Activated CD4-positive, CD25-positive, alpha-beta regulatory T cell treated with anti-CD3 and anti-CD28 coated beads, Interleukin-2, amount 50 U/mL, for 72 hours (primary cell): Measurements from ENCODE around the gene HABP4.
A peak's percentile ranks its signal among the peaks of the same experiment; 100 is the strongest.

Experiments used
- DNase-seq: peaks from one replicate; pipeline ENCODE4 v3.0.0; 2021

HABP4 gene, protein sequence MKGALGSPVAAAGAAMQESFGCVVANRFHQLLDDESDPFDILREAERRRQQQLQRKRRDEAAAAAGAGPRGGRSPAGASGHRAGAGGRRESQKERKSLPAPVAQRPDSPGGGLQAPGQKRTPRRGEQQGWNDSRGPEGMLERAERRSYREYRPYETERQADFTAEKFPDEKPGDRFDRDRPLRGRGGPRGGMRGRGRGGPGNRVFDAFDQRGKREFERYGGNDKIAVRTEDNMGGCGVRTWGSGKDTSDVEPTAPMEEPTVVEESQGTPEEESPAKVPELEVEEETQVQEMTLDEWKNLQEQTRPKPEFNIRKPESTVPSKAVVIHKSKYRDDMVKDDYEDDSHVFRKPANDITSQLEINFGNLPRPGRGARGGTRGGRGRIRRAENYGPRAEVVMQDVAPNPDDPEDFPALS

DNA sequence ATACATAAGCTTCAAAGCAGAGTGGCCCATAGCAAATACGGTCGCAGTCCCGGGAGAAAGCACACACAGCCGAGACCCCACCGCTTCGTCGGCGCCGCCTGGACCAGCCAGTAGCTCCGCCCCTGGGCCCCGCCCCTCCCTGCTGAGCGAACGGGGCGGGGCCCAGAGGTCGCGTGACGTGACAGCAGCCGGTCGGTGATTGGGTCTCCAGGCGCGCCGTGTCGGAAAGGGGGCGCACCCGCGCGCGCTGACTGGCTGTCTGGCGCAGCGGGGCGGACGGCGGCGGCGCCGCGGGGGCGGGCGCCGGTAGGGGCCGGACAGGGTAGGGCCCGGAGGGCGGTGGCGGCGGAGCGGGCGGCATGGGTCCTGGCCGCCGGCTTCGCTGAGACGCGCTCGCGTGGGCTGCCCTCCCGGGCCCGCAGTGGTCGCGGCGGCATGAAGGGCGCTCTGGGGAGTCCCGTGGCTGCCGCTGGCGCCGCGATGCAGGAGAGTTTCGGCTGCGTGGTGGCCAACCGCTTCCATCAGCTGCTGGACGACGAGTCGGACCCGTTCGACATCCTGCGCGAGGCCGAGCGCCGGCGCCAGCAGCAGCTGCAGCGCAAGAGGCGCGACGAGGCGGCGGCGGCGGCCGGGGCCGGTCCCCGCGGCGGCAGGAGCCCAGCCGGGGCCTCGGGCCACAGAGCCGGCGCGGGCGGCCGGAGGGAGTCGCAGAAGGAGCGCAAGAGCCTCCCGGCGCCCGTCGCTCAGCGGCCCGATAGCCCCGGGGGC lies at the start of gene HABP4:
TSS of gene HABP4 (plus strand) at position 325 of the 768 bp plus-strand sequence. CDS start at position 436, 111 bp downstream.
- DNase-seq: peak; percentile 97

DNA sequence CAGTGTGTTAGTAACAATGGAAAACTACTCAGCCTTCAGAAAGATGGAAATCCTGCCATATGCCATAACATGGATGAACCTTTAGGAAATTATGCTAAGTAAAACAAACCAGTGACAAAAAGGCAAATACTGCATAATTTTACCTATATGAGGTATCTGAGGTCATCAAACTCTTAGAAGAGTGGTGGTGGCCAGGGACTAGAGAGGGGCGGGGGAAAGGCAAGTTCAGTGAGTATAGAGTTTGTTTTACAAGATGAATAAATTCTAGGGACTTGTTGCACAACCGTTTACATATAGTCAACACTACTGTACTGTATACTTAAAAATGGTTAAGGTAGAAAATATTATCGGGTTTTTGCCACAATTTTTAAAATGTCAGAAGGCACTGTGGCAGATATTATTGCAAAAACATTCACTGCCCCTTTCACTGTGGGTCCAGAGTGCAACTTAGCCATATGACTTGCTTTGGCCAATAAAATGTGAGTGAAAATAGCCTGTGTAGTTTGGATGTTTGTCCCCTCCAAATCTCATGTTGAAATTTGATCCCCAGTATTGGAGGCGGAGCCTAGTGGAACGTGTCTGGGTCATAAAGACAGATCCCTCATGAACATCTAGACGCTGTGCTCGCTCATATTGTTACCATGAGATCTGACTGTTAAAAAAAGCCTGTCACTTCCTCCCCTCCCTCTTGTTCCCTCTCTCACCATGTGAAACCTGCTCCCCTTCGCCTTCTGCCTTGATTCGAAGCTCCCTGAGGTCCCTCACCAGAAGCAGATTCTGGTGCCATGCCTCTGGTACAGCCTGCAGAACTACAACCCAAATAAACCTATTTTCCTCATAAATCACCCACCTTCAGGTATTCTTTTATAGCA lies 41.3 kb upstream of the HABP4 start:
- DNase-seq: no peak

DNA sequence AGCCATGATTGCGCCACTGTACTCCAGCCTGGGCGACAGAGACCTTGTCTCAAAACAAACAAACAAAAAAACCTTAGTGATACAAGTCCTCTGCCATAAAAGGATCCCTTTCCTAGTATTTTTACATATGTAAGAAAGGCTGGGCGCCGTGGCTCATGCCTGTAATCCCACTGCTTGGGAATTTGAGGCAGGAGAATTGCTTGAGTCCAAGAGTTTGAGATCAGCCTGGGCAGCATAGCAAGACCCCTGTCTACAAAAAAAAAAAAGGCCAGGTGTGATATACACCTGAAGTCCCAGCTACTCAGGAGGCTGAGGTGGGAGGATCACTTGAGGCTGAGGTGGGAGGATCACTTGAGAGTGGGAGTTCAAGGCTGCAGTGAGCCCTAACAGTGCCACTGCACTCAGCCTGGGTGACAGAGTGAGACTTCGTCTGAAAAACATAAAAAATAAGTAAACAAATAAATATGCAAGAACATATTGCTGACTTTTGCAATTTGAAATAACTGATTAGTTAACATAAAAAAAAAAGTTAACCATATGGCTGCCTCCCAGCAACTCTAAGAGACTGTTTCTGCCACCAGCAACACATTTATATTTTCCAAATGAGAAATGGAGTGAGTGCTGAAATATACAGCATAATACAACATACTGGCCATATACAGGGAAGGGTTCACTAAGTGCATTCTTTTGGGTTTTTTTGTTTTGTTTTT lies 38.7 kb upstream of the HABP4 start:
- no peak for DNase-seq

DNA sequence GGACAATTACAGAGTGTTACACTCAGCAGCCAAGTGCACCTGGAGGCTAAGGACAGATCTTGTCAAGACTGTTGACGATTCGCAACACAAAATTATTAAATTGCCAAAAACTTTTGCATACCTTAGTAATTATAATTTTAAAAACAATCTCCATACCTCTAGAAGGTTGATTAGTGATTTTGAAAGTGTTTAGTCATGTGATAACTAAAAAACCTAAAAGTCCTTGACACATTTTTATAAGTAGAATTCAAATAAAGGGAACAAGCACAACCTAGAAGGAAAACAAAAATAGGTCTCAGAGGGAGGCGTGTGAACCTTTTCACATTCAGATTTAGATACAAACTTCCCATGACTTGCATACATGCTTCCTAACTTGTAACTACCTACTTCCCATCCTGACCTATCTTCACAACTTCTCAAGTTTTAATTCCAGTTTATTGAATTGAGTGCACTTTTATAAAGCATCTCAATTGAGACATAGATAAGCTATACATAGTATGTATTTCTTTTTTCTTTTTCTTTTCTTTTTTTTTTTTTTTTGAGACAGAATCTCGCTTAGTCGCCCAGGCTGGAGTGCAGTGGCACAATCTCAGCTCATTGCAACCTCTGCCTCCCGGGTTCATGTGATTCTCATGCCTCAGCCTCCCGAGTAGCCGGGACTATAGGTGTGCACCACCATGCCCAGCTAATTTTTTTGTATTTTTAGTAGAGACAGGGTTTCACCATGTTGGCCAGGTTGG lies 37.6 kb upstream of the HABP4 start:
- no peak for DNase-seq

DNA sequence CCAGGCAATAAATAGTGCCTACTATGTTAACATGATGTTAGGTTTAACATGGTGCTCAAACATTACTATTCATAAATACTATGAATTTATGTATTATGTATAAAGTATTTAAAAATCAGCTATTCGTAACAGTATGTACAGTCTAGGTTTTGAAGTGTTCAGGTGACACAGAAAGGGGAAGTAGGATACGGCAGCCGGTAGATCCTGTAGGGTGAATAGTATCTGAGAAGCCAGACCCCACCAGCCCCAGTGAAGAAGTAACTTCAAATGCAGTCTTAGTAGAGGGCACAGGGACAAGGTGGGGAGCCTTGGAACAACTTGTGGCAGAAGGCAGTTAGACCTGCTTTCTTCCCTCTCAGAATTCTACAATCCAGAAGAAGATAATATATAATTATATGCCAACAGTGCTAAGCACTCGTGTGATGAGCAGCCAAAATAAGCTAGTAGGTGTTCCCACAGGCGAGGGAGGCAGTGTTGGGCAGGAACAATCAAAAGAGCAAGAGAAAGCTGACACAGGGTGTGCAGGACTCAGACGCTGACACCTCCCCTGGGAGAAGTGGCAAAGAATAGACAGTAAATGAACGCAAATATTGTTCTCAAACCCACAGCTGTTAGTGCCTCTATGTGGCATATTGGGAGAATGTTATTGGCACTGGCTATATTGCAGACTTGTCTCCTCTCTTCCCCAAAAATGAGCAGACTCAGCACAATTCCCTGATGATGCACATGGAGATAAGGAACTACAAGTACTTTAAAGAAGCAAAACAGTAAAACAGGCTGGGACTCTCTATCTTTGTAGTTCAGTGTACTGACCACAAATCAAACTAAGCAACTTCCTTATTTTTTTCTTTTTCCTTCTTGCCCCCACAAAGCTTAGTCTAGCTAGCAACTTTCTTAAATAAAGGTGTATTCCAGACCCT lies 36.4 kb upstream of the HABP4 start:
- DNase-seq: no peak

DNA sequence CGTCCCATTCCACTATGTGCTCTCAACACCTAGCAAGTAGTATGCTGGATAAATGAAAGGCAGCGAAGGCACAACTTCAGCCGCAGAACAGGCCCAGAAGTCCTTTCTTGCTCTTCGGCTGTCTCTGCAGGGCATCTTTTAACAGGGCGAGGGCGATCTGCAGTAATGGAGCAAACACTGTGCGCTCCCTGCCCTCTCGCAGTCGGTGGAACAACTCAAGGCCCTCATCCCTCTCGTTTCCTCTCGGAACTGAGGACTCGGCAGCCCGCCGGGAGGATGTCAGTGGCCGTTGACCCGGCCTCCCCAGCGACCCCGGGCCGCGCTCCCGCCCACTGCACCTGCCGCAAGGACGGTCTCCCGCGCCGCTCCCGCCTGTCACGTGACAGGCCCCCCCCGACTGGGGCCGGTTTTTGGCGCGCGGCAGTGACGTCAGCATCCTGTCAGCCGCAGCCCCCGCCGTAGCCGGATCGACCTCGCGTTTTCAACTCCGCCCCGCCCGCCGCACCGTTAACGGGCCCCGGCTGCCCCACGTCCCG lies 32.9 kb upstream of the HABP4 start:
- peak; percentile 88 for DNase-seq

DNA sequence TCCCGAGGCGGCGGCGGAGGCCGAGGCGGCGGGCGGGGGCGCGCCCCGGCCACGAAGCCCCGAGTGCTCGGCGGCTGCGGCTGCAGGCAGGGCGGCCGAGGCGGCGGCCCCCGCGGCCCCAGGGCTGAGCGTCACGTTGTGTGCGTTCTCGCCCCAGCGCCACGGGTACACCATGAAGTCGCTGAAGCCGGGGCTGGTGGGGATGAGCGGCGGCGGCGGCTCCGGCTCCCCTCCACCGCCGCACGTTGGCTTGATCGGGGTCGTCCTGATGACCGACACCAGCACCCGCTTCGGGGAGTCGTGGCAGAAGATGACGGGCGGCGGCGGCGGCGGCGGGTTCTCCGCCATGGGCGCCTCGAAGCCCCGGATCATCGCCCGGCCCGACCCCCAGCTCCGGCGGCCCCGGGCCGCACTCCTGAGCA lies 32.3 kb upstream of the HABP4 start:
- DNase-seq: no peak

DNA sequence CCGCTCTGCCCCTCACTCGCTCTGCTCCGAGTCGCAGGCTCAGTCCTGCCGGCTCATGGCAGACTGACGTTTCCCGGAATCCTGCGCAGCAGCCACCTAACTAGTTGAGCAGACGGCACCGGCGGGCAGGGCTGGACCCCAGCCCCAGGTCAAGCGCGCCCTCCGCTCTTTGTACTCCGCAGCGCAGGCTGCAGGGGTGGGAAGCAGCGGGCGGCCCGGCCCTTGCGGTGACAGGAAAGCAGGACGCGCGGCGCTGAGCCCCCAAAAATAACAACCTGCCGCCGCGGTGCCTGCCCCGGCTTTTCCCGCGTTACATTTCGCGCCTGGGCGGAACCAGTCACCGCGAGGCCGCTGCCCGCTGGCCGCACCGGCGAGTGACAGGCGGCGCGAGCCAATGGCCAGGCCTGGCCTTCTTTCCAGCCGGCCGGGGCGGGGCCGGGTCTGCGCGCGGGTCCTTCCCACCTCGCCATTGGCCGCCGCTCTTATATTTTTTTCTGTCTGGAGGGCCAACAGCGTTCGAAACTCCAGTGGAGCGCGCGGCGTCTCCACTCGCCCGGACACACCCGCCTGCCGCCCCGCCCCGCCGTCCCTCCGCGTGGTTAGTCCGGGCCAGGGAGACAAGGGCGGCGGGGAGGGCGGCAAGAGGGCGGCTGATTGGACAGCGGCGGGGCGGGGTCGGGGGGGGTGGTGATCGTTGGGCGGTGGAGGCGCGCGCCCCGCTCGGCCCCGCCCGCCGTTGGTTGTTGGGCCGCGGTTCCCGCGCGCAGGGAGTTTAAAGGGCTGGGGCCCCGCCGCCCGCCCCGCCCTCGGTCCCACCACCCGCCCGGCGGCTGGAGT lies 31.7 kb upstream of the HABP4 start, which contains the start of gene ZNF367:
TSS of gene ZNF367 (minus strand) at position 288 of the 837 bp plus-strand sequence. CDS start 338 bp downstream, outside the sequence.
- peak; percentile 92 for DNase-seq

DNA sequence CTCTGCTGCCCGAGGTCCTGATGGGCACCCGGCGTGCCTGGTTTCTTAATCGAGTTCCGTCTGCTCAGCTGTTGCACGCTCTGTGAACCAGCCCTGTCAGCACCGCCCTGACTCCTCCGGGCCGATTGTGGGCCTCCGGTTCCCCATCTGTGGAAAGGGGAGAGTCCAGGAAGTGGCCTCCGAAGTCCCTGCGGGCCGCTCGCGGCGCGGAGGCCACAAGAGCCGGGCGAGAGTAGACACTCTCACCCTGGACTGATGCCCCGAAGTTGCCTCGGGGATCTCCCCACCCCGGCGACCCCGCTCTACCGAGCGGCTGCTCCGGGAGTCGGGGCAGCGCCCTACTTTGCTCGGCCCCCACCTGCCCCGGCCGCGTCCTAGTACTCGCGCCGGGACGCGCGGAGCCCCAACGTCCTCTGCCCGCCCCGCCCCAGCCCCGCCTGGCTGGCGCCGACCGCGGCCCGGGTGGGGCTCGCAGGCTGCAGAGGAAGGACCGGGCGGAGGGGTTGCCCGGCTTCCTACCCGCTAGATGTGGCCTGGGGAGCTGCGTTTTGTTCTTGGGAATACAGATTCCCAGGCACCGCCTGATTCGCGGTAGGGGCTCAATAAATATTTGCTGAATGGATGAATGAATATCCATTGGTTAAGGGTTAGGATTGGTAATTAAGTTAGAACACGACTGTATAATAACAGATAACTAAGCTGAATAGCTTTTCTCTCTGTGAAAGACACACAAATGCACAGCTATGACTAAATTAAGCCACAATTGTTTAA lies 30.9 kb upstream of the HABP4 start:
- peak; percentile 71 for DNase-seq

DNA sequence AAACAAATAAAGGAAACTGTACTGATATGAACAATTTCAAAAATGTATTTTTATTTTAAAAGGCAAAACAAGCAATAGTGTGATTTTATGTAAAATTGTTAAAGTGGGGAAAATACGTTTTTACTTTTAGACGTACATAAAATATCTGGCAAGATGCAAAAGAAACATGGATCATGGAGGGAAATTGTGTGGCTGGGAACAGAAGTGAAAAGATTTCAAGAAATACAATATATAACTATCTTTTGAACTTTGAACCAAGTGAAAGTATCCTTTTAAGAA lies 30.3 kb upstream of the HABP4 start:
- no peak for DNase-seq

DNA sequence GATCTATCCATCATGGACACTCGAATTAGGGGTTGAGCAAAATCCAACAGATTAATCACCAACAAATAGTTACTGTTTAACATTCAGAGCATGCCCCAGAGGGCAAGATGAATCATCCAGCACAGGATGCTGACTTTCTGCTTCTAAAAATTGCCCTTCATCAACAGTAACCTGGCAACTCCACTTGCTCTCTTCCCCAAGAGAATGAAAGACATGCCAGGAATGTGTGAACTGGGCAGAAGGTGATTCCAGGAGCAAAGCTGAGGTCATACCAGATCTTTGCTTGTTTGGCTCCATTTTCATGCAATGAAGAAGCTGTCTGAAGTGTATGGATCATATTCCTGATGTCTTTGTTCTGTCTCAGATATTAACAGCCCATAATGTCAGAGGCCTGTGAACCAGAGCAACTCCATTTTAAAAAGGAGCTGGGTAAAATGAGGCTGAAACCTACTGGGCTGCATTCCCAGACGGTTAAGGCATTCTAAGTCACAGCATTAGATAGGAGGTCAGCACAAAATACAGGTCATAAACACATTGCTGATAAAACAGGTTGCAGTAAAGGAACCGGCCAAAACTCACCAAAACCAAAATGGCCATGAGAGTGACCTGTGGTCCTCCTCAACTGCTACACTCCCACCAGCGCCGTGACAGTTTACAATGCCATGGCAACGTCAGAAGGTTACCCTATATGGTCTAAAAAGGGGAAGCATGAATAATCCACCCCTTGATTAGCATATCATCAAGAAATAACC lies 29.3 kb upstream of the HABP4 start:
- DNase-seq: no peak

DNA sequence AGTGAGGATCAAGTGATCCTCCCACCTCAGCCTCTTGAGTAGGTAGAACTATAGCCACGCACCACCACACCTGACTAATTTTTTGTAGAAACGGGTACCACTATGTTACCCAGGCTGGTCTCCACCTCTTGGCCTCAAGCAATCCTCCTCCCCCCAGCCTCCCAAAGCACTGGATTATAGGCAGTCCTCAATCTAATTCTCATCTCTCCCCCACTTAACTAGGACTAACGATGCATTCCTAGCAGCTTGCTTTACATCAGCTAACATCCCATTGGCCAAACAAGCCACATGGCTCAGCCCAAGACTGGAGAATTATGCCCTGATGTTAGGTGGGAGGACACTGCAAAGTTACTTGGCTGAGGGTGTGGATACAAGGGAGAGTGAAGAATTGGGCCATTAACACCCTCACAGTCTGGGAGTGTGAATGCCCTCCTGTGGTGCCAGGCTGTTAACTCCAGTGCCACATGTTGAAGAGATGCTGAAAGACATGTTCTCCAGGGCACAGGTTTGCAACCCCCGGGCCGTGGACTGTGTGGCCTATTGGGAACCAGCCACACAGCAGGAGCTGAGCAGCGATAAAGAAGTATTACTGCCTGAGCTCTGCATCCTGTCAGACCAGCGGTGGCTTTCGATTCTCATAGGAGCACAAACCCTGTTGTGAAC lies 26.5 kb upstream of the HABP4 start:
- DNase-seq: no peak

DNA sequence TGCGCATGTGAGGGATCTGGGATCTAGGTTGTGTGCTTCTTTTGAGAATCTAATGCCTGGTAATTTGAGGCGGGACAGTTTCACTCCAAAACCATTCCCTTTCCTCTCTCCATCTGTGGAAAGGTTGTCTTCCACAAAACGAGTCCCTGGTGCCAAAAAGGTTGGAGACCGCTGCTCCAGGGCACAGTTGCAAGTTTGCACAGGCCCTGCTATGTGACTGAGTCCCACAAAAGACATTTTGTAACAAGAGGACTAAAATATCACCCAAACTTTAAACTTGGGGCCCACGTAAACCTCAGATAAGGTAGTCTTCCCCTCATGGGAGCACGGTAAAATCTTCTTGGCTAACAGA lies 26.0 kb upstream of the HABP4 start:
- no peak for DNase-seq

DNA sequence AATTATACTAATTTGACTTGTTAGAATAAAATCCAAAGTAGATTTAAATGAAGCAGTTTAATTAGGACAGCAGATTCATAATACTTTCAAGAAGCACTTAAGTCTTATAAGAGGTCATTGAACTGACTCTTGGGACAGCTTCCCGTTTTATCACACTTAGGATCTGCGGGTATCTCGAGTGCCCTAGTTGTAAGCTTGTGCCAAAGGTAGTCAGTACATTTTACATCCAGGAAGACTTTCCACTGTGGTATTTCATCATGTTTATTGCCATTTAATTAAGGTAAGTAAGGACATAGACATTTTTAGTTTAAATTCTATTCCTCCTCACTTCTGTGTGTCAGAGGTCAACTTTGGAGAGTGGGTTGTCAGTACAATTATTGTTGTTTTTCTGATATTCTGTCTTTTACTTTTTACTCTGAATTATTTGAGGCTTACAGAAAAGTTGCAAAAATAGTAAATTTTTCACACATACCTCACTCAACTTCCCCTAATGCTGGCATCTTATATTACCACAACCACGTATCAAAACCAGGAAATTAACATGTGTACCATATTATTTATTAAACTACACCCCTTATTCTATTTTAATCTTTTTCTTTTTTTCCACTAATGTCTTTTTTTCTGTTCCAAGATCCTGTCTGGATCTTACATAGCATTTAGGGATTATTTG lies 24.3 kb upstream of the HABP4 start:
- DNase-seq: no peak

DNA sequence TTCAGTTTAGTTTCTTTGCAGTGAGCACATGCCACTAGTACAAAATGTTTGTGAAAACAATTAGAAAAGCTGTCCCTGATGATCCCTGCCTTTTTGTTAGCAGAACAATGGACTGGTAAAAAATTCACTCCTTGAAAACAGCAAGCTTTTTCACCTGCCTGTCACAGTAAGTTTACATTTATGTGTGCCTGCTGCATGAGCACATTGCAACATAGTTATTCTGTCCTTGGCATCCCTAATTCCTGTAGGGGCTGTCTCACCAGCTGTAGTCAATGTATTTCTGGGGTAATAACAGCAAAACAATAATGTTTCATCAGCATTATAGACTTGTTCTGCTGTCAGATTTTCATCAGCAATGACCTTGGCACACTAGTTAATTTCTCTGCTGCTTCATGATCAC lies 20.2 kb upstream of the HABP4 start:
- DNase-seq: no peak

DNA sequence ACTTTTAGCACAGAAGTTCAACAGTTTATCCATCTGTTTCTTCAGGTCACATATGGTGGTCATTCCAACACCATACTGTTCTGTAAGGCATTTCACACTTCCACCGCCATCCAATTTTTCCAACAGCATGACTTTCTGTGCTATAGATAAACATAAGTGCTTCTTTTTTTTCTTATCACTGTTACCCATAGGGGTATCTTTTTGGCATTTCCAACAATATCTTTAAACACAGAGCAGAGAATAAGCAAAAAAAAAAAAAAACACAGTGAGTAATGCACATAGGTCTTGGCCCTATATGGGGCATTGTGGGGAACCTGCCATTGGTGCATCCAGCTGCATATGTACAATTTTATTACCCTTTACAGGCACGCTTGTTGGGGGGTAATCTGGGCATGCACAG lies 19.6 kb upstream of the HABP4 start:
- no peak for DNase-seq

DNA sequence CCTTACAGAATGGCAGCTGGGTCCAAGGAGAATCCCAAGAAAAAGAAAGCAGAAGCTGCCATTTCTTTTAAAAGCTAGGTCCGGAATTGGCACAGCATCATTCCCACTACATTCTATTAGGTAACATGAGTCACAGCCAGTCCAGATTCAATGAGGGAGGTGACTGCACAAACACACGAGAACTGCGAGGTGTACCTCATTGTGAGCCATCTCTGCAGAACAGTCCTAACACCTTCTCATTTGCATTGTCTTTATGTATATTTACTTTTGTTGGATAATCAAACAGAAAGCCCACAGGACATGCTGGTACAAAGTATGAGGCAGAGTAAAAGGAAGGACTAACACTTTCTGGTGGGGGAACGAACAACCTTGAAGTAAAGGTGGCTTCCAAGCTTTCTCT lies 14.6 kb upstream of the HABP4 start:
- no peak for DNase-seq
